KMS-11 (cell line): ENCODE results near the gene NAGPA.
A peak's percentile ranks its signal among the peaks of the same experiment; 100 is the strongest.

Experiments used
- H2AFZ ChIP-seq: fragments of 200-600 bp; sonication (generic); 2 replicates; pipeline ENCODE4 v1.6.1; 2016; ENCODE audit warnings: antibody characterized with exemption, mixed run types, low read depth
- H3K27ac ChIP-seq: fragments of 200-600 bp; sonication (generic); 2 replicates; pipeline ENCODE4 v1.6.1; 2016; ENCODE audit warnings: mild to moderate bottlenecking, mixed run types
- H3K27me3 ChIP-seq: fragments of 200-600 bp; sonication (generic); 2 replicates; pipeline ENCODE4 v1.6.1; 2017; ENCODE audit warnings: mild to moderate bottlenecking, low read depth, mixed run types, moderate library complexity; ENCODE audit not compliant: insufficient read depth
- H3K36me3 ChIP-seq: fragments of 200-600 bp; sonication (generic); 2 replicates; pipeline ENCODE4 v1.6.1; 2017; ENCODE audit warnings: mild to moderate bottlenecking, mixed run types; ENCODE audit not compliant: insufficient read depth
- H3K4me1 ChIP-seq: fragments of 200-600 bp; sonication (generic); 2 replicates; pipeline ENCODE4 v1.6.1; 2016; ENCODE audit warnings: mild to moderate bottlenecking, low read depth, mixed run types; ENCODE audit not compliant: poor library complexity, severe bottlenecking
- H3K4me2 ChIP-seq: fragments of 200-600 bp; sonication (generic); 2 replicates; pipeline ENCODE4 v1.7.0; 2016; ENCODE audit warnings: mild to moderate bottlenecking, mixed run types
- H3K4me3 ChIP-seq: fragments of 200-600 bp; sonication (generic); IDR thresholded peaks from 2 replicates; pipeline ENCODE4 v1.6.1; 2017; ENCODE audit warnings: low read depth, low read length, mixed read lengths; ENCODE audit not compliant: insufficient read depth
- H3K79me2 ChIP-seq: fragments of 200-600 bp; sonication (generic); 2 replicates; pipeline ENCODE4 v1.6.1; 2016; ENCODE audit warnings: low read depth, mixed run types; ENCODE audit not compliant: insufficient read depth
- H3K9ac ChIP-seq: fragments of 200-600 bp; sonication (generic); 2 replicates; pipeline ENCODE4 v1.6.1; 2016; ENCODE audit warnings: mild to moderate bottlenecking, mixed run types
- H4K20me1 ChIP-seq: fragments of 200-600 bp; sonication (generic); 2 replicates; pipeline ENCODE4 v1.6.1; 2016; ENCODE audit warnings: mild to moderate bottlenecking, mixed run types; ENCODE audit not compliant: insufficient read depth
- CTCF ChIP-seq: fragments of 200-600 bp; sonication (generic); conservative IDR thresholded peaks from 2 replicates; pipeline ENCODE4 v1.6.1; 2017; ENCODE audit warnings: low read depth, mild to moderate bottlenecking, antibody characterized with exemption, low read length, moderate library complexity, mixed read lengths

NAGPA gene

GRCh38 chr16:5025171-5025632 lies 8.5 kb downstream of the NAGPA start:
- peak overlapping the region; percentile 18; the same call in 1 of the 2 replicates for H3K4me2 ChIP-seq

GRCh38 chr16:5024632-5025031 lies 9.1 kb downstream of the NAGPA start:
- Histone ChIP-seq H4K20me1 (no peaks in the 10 kb centered on the region), H2AFZ (no peak overlapping the region), H3K36me3 (no peaks in the 10 kb centered on the region), H3K27ac (no peak overlapping the region), H3K9ac (no peak overlapping the region), H3K4me3 (no peak overlapping the region), H3K4me2 (peak overlapping the region; percentile 18; the same call in 1 of the 2 replicates), H3K4me1 (no peaks in the 10 kb centered on the region), H3K79me2 (no peaks in the 10 kb centered on the region), H3K27me3 (no peaks in the 10 kb centered on the region; the same call in 1 of the 2 replicates)
- TF ChIP-seq CTCF: peak; percentile 51; the same call in 1 of the 2 replicates

More at GRCh38 chr16:5025171-5025632, 8.5 kb downstream of the NAGPA start:
- H4K20me1 ChIP-seq: no peaks in the 10 kb centered on the region
- TF ChIP-seq CTCF: 0 out of 2 replicates have a peak, but pooled peaks have one; percentile 1
- no peak overlapping the region for H3K4me3 ChIP-seq
- H3K4me1 ChIP-seq: no peaks in the 10 kb centered on the region
- no peak overlapping the region for H2AFZ ChIP-seq
- no peak overlapping the region for H3K27ac ChIP-seq
- no peaks in the 10 kb centered on the region for H3K79me2 ChIP-seq
- H3K27me3 ChIP-seq: no peaks in the 10 kb centered on the region; the same call in 1 of the 2 replicates
- no peak overlapping the region for H3K9ac ChIP-seq
- H3K36me3 ChIP-seq: no peaks in the 10 kb centered on the region

- H3K79me2 ChIP-seq: no peaks in the 10 kb centered on the region
- H4K20me1 ChIP-seq: no peaks in the 10 kb centered on the region
- TF ChIP-seq CTCF: no peak
- no peak overlapping the region for H2AFZ ChIP-seq
- H3K27me3 ChIP-seq: no peaks in the 10 kb centered on the region; the same call in 1 of the 2 replicates
- H3K9ac ChIP-seq: no peak overlapping the region
- H3K4me1 ChIP-seq: peaks cover 8% of the 10 kb centered on the region
- no peak overlapping the region for H3K4me3 ChIP-seq
- H3K27ac ChIP-seq: no peak overlapping the region
- no peak overlapping the region for H3K4me2 ChIP-seq
- H3K36me3 ChIP-seq: no peaks in the 10 kb centered on the region
These were observed 11.2 kb downstream of the NAGPA start for GRCh38 chr16:5022521-5022920.

- no peak for TF ChIP-seq CTCF
- Histone ChIP-seq H3K27me3 (no peaks in the 10 kb centered on the region; the same call in 1 of the 2 replicates), H3K27ac (no peak overlapping the region), H3K79me2 (no peaks in the 10 kb centered on the region), H2AFZ (no peak overlapping the region), H3K36me3 (no peaks in the 10 kb centered on the region), H3K4me1 (peaks cover 8% of the 10 kb centered on the region), H3K9ac (no peak overlapping the region), H3K4me3 (no peak overlapping the region), H4K20me1 (no peaks in the 10 kb centered on the region), H3K4me2 (no peak overlapping the region)
These were observed 13.2 kb downstream of the NAGPA start for GRCh38 chr16:5020551-5020950.
